Endothelial cell of umbilical vein (primary cell): Measurements from ENCODE around the gene PHPT1. TPM values are rescaled to one million over a fixed set of nuclear protein-coding genes. Genes with fewer than 3 reads are reported as not detected.

Experiments
- BruUV-seq: library from RNA; stranded (reverse); fragments of 400-500 nt; replicated peaks from 2 replicates; lab custom pipeline; 2021; lab: Mats Ljungman, UMichigan
- CTCF ChIA-PET: fragments of 300-600, 350-600 bp; sonication (Branson Sonifier 250); formaldehyde crosslinking; loops from one replicate; lab custom pipeline; 2021; ENCODE audit warnings: antibody characterized with exemption, inconsistent platforms; lab: Charles Lee
- POLR2A ChIA-PET: fragments of 300-600, 350-600 bp; sonication (Branson Sonifier 250); formaldehyde crosslinking; loops from one replicate; lab custom pipeline; 2021; ENCODE audit warnings: antibody characterized with exemption, inconsistent platforms; lab: Charles Lee
- DNase-seq: peaks from one replicate; pipeline ENCODE4 v3.0.0-alpha.2; 2011; ENCODE audit warnings: low read depth, low spot score
- FAIRE-seq: peaks from 2 replicates; lab custom pipeline; 2011; peaks lifted over from hg19 to GRCh38; lab: Jason Lieb, UNC
- H2AFZ ChIP-seq: 2 replicates; pipeline ENCODE4 v1.6.0; 2012; ENCODE audit warnings: low read depth, low read length, control low read depth, inconsistent platforms
- H3K27ac ChIP-seq: 2 replicates; pipeline ENCODE4 v1.5.1; 2011; ENCODE audit warnings: low read depth, mild to moderate bottlenecking, control low read depth, low read length, moderate library complexity; ENCODE audit not compliant: insufficient read depth
- H3K27me3 ChIP-seq, 2 experiments: 2 replicates each; pipeline versions ENCODE4 v1.6.0 to v1.6.1; 2011; ENCODE audit warnings: low read length in 2 of 2, mixed read lengths in 1 of 2; ENCODE audit not compliant: control insufficient read depth in 2 of 2, insufficient read depth in 2 of 2
- H3K36me3 ChIP-seq, 2 experiments: 2 replicates in 1 of 2; 3 replicates in 1 of 2; pipeline ENCODE4 v1.5.1; 2011; ENCODE audit warnings: low read length in 2 of 2, mild to moderate bottlenecking in 1 of 2, moderate library complexity in 1 of 2; ENCODE audit not compliant: control insufficient read depth in 2 of 2, insufficient read depth in 2 of 2; ENCODE audit errors: extremely low read depth in 1 of 2
- H3K4me1 ChIP-seq: 3 replicates; pipeline ENCODE4 v1.5.1; 2011; ENCODE audit warnings: mild to moderate bottlenecking, low read length; ENCODE audit not compliant: control insufficient read depth, insufficient read depth; ENCODE audit errors: extremely low read depth
- H3K4me2 ChIP-seq: 2 replicates; pipeline ENCODE4 v1.6.1; 2011; ENCODE audit warnings: low read length, control low read depth, mixed read lengths; ENCODE audit not compliant: insufficient read depth
- H3K4me3 ChIP-seq, 3 experiments: fragments of 200-600 bp in 1 of 3; sonication (generic), shearing (Covaris generic) in 1 of 3; replicated peaks in 1 of 3; 2 replicates each; pipeline ENCODE4 v1.5.1; 2011 to 2016; ENCODE audit warnings: control low read depth in 3 of 3, low read length in 3 of 3, mild to moderate bottlenecking in 2 of 3, inconsistent platforms in 1 of 3, low read depth in 1 of 3, moderate library complexity in 1 of 3; ENCODE audit not compliant: insufficient read depth in 1 of 3
- H3K79me2 ChIP-seq: 2 replicates; pipeline ENCODE4 v1.6.0; 2012; ENCODE audit warnings: low read length, inconsistent platforms; ENCODE audit not compliant: control insufficient read depth, insufficient read depth
- H3K9ac ChIP-seq: replicated peaks from 2 replicates; pipeline ENCODE3; 2011; ENCODE audit warnings: low read length, control low read depth; ENCODE audit not compliant: insufficient read depth; ENCODE audit errors: extremely low read depth
- H3K9me1 ChIP-seq: replicated peaks from 3 replicates; pipeline ENCODE4 v1.6.0; 2011; ENCODE audit warnings: mild to moderate bottlenecking, low read length; ENCODE audit not compliant: control insufficient read depth, insufficient read depth; ENCODE audit errors: extremely low read depth
- H3K9me3 ChIP-seq: replicated peaks from 2 replicates; pipeline ENCODE4 v1.5.1; 2012; ENCODE audit warnings: low read length, inconsistent platforms; ENCODE audit not compliant: control insufficient read depth, insufficient read depth
- H4K20me1 ChIP-seq: replicated peaks from 2 replicates; pipeline ENCODE3; 2011; ENCODE audit warnings: mild to moderate bottlenecking, low read length; ENCODE audit not compliant: control insufficient read depth, insufficient read depth; ENCODE audit errors: extremely low read depth
- EZH2 ChIP-seq: IDR thresholded peaks from 2 replicates; pipeline ENCODE4 v1.6.1; 2012; ENCODE audit warnings: borderline replicate concordance, low read depth, mild to moderate bottlenecking, moderate library complexity, low read length, inconsistent platforms; ENCODE audit not compliant: severe bottlenecking
- FOS ChIP-seq: IDR thresholded peaks from 2 replicates; pipeline ENCODE4 v1.6.1; 2011; ENCODE audit warnings: mild to moderate bottlenecking, low read length, moderate library complexity, borderline replicate concordance; ENCODE audit not compliant: insufficient read depth
- GATA2 ChIP-seq: IDR thresholded peaks from 2 replicates; pipeline ENCODE4 v1.7.0; 2011; ENCODE audit warnings: low read depth, mild to moderate bottlenecking, moderate library complexity, mixed read lengths, low read length; ENCODE audit not compliant: insufficient read length, insufficient read depth
- JUN ChIP-seq: IDR thresholded peaks from 2 replicates; pipeline ENCODE4 v1.6.1; 2011; ENCODE audit warnings: borderline replicate concordance, low read depth; ENCODE audit not compliant: insufficient read length, insufficient read depth
- MAX ChIP-seq: IDR thresholded peaks from 2 replicates; pipeline ENCODE4 v1.6.1; 2011; ENCODE audit not compliant: insufficient read depth, insufficient read length
- MYC ChIP-seq: IDR thresholded peaks from one replicate; pipeline ENCODE4 v1.6.1; 2011; ENCODE audit warnings: mild to moderate bottlenecking, low read depth, low read length
- POLR2A ChIP-seq: IDR thresholded peaks from 2 replicates; pipeline ENCODE4 v1.6.1; 2012; ENCODE audit warnings: low read depth, mild to moderate bottlenecking, control low read depth, low read length
- POLR2AphosphoS5 ChIP-seq: IDR thresholded peaks from 2 replicates; pipeline ENCODE4 v1.6.1; 2012; ENCODE audit warnings: low read depth, mild to moderate bottlenecking, control low read depth, low read length, moderate library complexity; ENCODE audit not compliant: insufficient read depth
- dilution Hi-C: fragments of 300-500 bp; cut with MboI; formaldehyde crosslinking; loops from one replicate; pipeline ENCODE4 v1.15.0; 2019; ENCODE audit warnings: low sequenced_read_pairs; ENCODE audit not compliant: extremely low pct_ligation_motif_present
- intact Hi-C: fragments of 100-400 bp; cut with micrococcal nuclease; formaldehyde crosslinking; loops from one replicate; pipeline ENCODE4 v1.10.0; 2022
- polyA plus RNA-seq, 4 experiments: library from polyadenylated mRNA; depleted of rRNA in 3 of 4; stranded (reverse) in 3 of 4; unstranded in 1 of 4; fragments of >200 nt; gene quantifications; 2 replicates each; pipeline versions ENCODE4 v1.2.1 to v1.2.3, GENCODE V29; 2011 to 2012; ENCODE audit warnings: missing spikeins in 1 of 4
- total RNA-seq: library from RNA; stranded (reverse); gene quantifications from 2 replicates; pipeline ENCODE4 v1.2.3, GENCODE V29; 2021
- TF ChIP-seq, protein P1 (sequence below), 2 donors: IDR thresholded peaks; 1 replicate in 1 of 2; 2 replicates in 1 of 2; pipeline ENCODE4 v1.5.1; 2011; ENCODE audit warnings: low read length in 2 of 2, mild to moderate bottlenecking in 2 of 2, moderate library complexity in 2 of 2, control low read depth in 1 of 2, inconsistent platforms in 1 of 2, low read depth in 1 of 2; ENCODE audit not compliant: insufficient read depth in 1 of 2; ENCODE audit errors: extremely low read depth in 1 of 2

PHPT1 gene
- total and polyA plus RNA-seq, 2 donors (not counting 3 experiments of a cell fraction or from before 2014, with no cell fraction given), result 139 to 319 TPM

DNA sequence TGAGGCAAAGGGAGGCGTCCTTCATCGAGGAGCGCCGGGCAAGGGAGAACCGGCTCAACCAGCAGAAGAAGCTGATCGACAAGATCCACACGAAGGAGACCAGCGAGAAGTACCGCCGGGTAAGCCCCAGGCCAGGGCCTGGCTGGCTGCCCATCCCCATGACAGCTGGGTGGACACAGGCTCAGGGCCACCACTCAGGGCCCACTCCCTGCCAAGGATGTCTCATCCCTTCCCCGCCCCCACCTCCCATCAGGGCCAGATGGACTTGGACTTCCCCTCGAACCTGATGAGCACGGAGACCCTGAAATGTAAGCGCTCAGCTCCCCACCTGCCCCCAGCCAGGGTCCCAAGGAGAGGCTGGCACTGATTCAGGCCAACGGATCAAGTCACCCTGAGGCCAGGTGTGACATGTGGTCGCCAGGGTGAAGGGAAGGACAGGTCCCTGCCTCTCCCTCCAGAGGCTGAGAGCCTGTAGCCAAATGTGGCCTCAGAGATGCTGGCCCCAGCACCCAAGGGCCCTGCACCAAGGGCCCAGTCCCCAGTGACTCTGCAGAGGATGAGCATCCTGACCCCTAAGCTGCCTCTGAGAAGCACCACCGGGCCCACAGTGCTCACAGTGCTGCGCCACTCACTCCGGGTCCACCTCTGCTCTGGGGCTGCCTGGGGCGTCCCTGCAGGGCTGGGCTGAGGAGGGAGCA is 44.6 kb upstream of the PHPT1 start:
- no peak overlapping the region for H3K9ac ChIP-seq
- dilution Hi-C loops, result loop anchor here (25.0 kb wide), 1 partner anchor 133 kb away; the partner anchor contains the start of genes C8G and FBXW5
- POLR2A ChIA-PET, result no interaction called here

More for the DNA sequence above, 44.6 kb upstream of the PHPT1 start:
- Histone ChIP-seq H3K4me1 (peaks cover 13% of the 10 kb centered on the region), H3K9me1 (no peaks in the 10 kb centered on the region), H3K27ac (no peak overlapping the region), H3K27me3 (peaks cover 11% of the 10 kb centered on the region in 2 experiments), H2AFZ (no peak overlapping the region), H3K4me2 (no peak overlapping the region), H4K20me1 (no peaks in the 10 kb centered on the region), H3K4me3 (no peak overlapping the region), H3K79me2 (peaks cover 18% of the 10 kb centered on the region), H3K9me3 (no peaks in the 10 kb centered on the region), H3K36me3 (no peaks in the 10 kb centered on the region)
- intact Hi-C loops, result loop anchor here (5.0 kb wide), 1 partner anchor 38 kb away; the partner anchor contains the start of gene AJM1
- CTCF ChIA-PET, result no interaction called here
- no peak for FAIRE-seq
- TF ChIP-seq POLR2AphosphoS5 (no peak), EZH2 (no peak), JUN (no peak), FOS (no peak), POLR2A (no peak), GATA2 (no peak), MAX (no peak), MYC (no peak)
- TF ChIP-seq, protein P1, sequence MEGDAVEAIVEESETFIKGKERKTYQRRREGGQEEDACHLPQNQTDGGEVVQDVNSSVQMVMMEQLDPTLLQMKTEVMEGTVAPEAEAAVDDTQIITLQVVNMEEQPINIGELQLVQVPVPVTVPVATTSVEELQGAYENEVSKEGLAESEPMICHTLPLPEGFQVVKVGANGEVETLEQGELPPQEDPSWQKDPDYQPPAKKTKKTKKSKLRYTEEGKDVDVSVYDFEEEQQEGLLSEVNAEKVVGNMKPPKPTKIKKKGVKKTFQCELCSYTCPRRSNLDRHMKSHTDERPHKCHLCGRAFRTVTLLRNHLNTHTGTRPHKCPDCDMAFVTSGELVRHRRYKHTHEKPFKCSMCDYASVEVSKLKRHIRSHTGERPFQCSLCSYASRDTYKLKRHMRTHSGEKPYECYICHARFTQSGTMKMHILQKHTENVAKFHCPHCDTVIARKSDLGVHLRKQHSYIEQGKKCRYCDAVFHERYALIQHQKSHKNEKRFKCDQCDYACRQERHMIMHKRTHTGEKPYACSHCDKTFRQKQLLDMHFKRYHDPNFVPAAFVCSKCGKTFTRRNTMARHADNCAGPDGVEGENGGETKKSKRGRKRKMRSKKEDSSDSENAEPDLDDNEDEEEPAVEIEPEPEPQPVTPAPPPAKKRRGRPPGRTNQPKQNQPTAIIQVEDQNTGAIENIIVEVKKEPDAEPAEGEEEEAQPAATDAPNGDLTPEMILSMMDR (IDR thresholded peaks at IDR 0.05; ENCODE audit: extremely low read depth in 1 of 2, insufficient read depth in 1 of 2, low read depth in 1 of 2, low read length in 2 of 2), result no peak
- DNase-seq, result no peak
- no TSS peak for BruUV-seq
